Measurements from ENCODE around the gene RELL2. TPM values are rescaled to one million over a fixed set of nuclear protein-coding genes. Genes with fewer than 3 reads are reported as not detected.

RELL2 gene
- polyA plus RNA-seq, 1 of the 3 experiments (the other 2 are of a cell fraction) = 15.6 TPM

- Histone ChIP-seq H3K79me2 (ENCODE audit: insufficient read depth) (peaks cover 20% of the 10 kb centered on the region; the same call in 1 of the 2 replicates), H3K27me3 (ENCODE audit: insufficient read depth) (no peaks in the 10 kb centered on the region), H3K9me2 (no peaks in the 10 kb centered on the region), H3K4me2 (no peak overlapping the region), H3K9me3 (no peaks in the 10 kb centered on the region), H3K9ac (no peak overlapping the region), H4K20me1 (ENCODE audit: insufficient read depth) (no peaks in the 10 kb centered on the region), H3F3A (replicated peaks; ENCODE audit: insufficient read depth) (peaks cover 22% of the 10 kb centered on the region), H3K4me1 (ENCODE audit: control insufficient read depth in 1 of 2, insufficient read depth in 2 of 2, low read depth in 1 of 2, low read length in 1 of 2) (peaks cover 19 to 40% of the 10 kb centered on the region in 2 experiments; a peak in 3 of 4 replicates), H2AFZ (ENCODE audit: low read depth) (no peak overlapping the region), H3K36me3 (replicated peaks in 1 of 2; ENCODE audit: control insufficient read depth in 1 of 2, insufficient read depth in 2 of 2, low read length in 1 of 2) (peaks cover 8% of the 10 kb centered on the region in 2 experiments), H3K27ac (ENCODE audit: low read depth in 2 of 2, low read length in 1 of 2) (peak overlapping the region in 1 of 2 experiments; percentile 96; a peak in 2 of 4 replicates), H3K4me3 (ENCODE audit: low read depth in 2 of 2, low read length in 1 of 2) (no peak overlapping the region)
- CTCF ChIA-PET = interaction anchor here (0.7 to 5.5 kb wide), 15 partner anchors 9 to 286 kb away, joined by 3 to 50 read pairs (median 6); partner anchors contain the start of gene PCDH1
- no peak for DNase-seq
- TF ChIP-seq MAX (IDR thresholded peaks at IDR 0.05; ENCODE audit: low read depth) (no peak), RAD21 (IDR thresholded peaks at IDR 0.05; ENCODE audit: low read length) (no peak), TEAD4 (IDR thresholded peaks at IDR 0.05; ENCODE audit: borderline replicate concordance, insufficient read depth) (no peak), YY1 (IDR thresholded peaks at IDR 0.05; ENCODE audit: low read depth) (no peak)
- POLR2A ChIA-PET = interaction anchor here (0.7 to 2.6 kb wide), 5 partner anchors 12 to 277 kb away, joined by 3 to 8 read pairs (median 4); partner anchors contain the start of gene DELE1
Measured at GRCh38 chr5:141683596-141684141, 46.9 kb downstream of the RELL2 start.

DNA sequence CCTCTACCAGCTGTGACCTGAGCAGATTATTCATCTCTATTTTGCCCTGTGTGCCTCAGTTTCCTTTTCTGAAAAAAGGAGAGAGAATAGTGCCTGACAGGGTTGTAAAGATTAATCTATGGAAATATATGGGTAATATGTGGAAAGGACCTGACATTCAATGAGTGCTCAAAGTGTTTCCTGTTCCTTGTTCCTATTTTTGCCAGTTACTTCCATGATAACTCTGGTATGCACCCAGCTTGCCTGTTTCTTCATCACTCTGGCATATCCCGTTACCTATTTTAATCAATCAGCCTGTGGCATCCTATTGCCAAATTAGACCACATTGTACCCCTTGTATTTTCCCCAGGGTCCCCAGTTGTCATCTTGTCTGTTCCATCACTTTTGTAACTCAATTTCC lies 48.8 kb downstream of the RELL2 start:
- no peak overlapping the region for H3K4me3 ChIP-seq (ENCODE audit: low read depth in 2 of 2, low read length in 1 of 2)
- peaks cover 11% of the 10 kb centered on the region; the same call in 1 of the 2 replicates for H3K27me3 ChIP-seq (ENCODE audit: insufficient read depth)
- TF ChIP-seq POLR2AphosphoS5 (IDR thresholded peaks at IDR 0.05; ENCODE audit: low read depth, low read length) = no peak
- TF ChIP-seq EP300 (IDR thresholded peaks at IDR 0.05; ENCODE audit: borderline replicate concordance in 1 of 2, low read depth in 1 of 2, low read length in 1 of 2) = no peak
- no peak for TF ChIP-seq FOXJ3 (CRISPR knock-in tag; IDR thresholded peaks at IDR 0.05)
- no peak for TF ChIP-seq RXRA (IDR thresholded peaks at IDR 0.05; ENCODE audit: borderline replicate concordance, low read depth)
- TF ChIP-seq USF1 (IDR thresholded peaks at IDR 0.05; ENCODE audit: borderline replicate concordance, low read depth) = no peak
- no peak for TF ChIP-seq FOSL2 (IDR thresholded peaks at IDR 0.05; ENCODE audit: borderline replicate concordance, low read depth)
- TF ChIP-seq, protein P1, sequence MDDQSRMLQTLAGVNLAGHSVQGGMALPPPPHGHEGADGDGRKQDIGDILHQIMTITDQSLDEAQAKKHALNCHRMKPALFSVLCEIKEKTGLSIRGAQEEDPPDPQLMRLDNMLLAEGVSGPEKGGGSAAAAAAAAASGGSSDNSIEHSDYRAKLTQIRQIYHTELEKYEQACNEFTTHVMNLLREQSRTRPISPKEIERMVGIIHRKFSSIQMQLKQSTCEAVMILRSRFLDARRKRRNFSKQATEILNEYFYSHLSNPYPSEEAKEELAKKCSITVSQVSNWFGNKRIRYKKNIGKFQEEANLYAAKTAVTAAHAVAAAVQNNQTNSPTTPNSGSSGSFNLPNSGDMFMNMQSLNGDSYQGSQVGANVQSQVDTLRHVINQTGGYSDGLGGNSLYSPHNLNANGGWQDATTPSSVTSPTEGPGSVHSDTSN (IDR thresholded peaks at IDR 0.05) = no peak
- no peak for TF ChIP-seq MEF2A (IDR thresholded peaks at IDR 0.05; ENCODE audit: borderline replicate concordance, low read depth)
- TF ChIP-seq NFIC (IDR thresholded peaks at IDR 0.05; ENCODE audit: borderline replicate concordance) = no peak
- no peak for TF ChIP-seq ELF1 (IDR thresholded peaks at IDR 0.05)
- no peak for TF ChIP-seq GABPA (IDR thresholded peaks at IDR 0.05; ENCODE audit: low read depth)
- TF ChIP-seq MAX (IDR thresholded peaks at IDR 0.05; ENCODE audit: low read depth) = no peak
- no peak for TF ChIP-seq GATA2 (CRISPR knock-in tag; IDR thresholded peaks at IDR 0.05)
- no peak for TF ChIP-seq TAF1 (IDR thresholded peaks at IDR 0.05; ENCODE audit: borderline replicate concordance, low read depth, low read length)
- H4K20me1 ChIP-seq (ENCODE audit: insufficient read depth) = no peaks in the 10 kb centered on the region
- peaks cover 9% of the 10 kb centered on the region; the same call in 1 of the 2 replicates for H3K79me2 ChIP-seq (ENCODE audit: insufficient read depth)
- H3K9me3 ChIP-seq = no peaks in the 10 kb centered on the region
- no peak overlapping the region for H3K27ac ChIP-seq (ENCODE audit: low read depth in 2 of 2, low read length in 1 of 2)
- no peaks in the 10 kb centered on the region for H3K9me2 ChIP-seq
- POLR2A ChIA-PET = no interaction called here
- no peak overlapping the region for H2AFZ ChIP-seq (ENCODE audit: low read depth)
- 91% methylated on average over 1 of the region's 1 CpG for WGBS (ENCODE audit: low lambda C conversion rate)
- CTCF ChIA-PET = interaction anchor here (1.5 to 5.5 kb wide), 3 partner anchors 21 to 275 kb away, joined by 5 to 21 read pairs (median 20); partner anchors contain the start of gene PCDH1
- peaks cover 22% of the 10 kb centered on the region for H3F3A ChIP-seq (replicated peaks; ENCODE audit: insufficient read depth)
- no peaks in the 10 kb centered on the region for H3K36me3 ChIP-seq (replicated peaks in 1 of 2; ENCODE audit: control insufficient read depth in 1 of 2, insufficient read depth in 2 of 2, low read length in 1 of 2)
- H3K9ac ChIP-seq = no peak overlapping the region
- no peak overlapping the region for H3K4me2 ChIP-seq
- no peak for DNase-seq
- peaks cover 14 to 26% of the 10 kb centered on the region in 2 experiments; a peak in 3 of 4 replicates for H3K4me1 ChIP-seq (ENCODE audit: control insufficient read depth in 1 of 2, insufficient read depth in 2 of 2, low read depth in 1 of 2, low read length in 1 of 2)

Data from SK-N-SH (cell line).